Loucy (cell line): ENCODE data around the gene STK4.

ENCODE experiments used
- CTCF ChIP-seq: fragments of 200-600 bp; sonication (generic); conservative IDR thresholded peaks from 2 replicates; pipeline ENCODE4 v1.5.1; 2014; ENCODE audit warnings: mild to moderate bottlenecking, antibody characterized with exemption, low read length
- EZH2phosphoT487 ChIP-seq: fragments of 200-600 bp; IDR thresholded peaks from 2 replicates; pipeline ENCODE4 v1.6.1; 2018; ENCODE audit warnings: antibody characterized with exemption, mild to moderate bottlenecking, moderate library complexity, borderline replicate concordance

DNA sequence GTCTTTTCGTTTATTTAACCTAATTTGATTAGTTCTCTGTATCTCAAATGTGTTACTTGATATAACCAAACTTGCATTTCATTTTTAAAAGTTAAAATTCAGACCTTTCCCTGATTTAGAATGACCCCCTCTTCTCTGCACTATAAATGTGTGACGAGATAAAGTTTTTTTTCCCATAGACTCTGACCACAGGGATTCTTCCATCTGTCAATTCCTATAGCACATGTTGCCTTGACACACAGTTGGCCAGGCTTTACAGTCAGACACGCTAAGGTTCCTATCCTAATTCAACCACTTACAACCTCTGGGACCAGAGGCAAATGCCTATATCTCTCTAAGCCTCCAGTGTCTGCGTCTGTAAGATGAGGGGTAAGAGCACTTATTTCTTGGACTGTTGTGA lies 94.0 kb downstream of the STK4 start:
- TF ChIP-seq CTCF, result no peak
- no peak for TF ChIP-seq EZH2phosphoT487
